Hepatocyte (in vitro differentiated cells): Measurements from ENCODE around the gene AMH. TPM values are rescaled to one million over a fixed set of nuclear protein-coding genes. Genes with fewer than 3 reads are reported as not detected.
A peak's percentile ranks its signal among the peaks of the same experiment; 100 is the strongest.

Experiments
- DNase-seq: peaks from one replicate; pipeline ENCODE4 v3.0.0-alpha.2; 2016; ENCODE audit warnings: low spot score
- H2AFZ ChIP-seq: fragments of 200-600 bp; sonication (generic); 2 replicates; pipeline ENCODE4 v1.6.0; 2016; ENCODE audit warnings: antibody characterized with exemption, mild to moderate bottlenecking
- H3K27ac ChIP-seq: fragments of 200-600 bp; sonication (generic); 2 replicates; pipeline ENCODE4 v1.5.1; 2016; ENCODE audit warnings: mild to moderate bottlenecking
- H3K27me3 ChIP-seq: fragments of 200-600 bp; sonication (generic); 2 replicates; pipeline ENCODE4 v1.6.1; 2016
- H3K36me3 ChIP-seq: fragments of 200-600 bp; sonication (generic); replicated peaks from 2 replicates; pipeline ENCODE4 v1.5.1; 2016; ENCODE audit warnings: low read depth; ENCODE audit not compliant: insufficient read depth
- H3K4me1 ChIP-seq: fragments of 200-600 bp; sonication (generic); 2 replicates; pipeline ENCODE4 v1.5.1; 2016; ENCODE audit warnings: mild to moderate bottlenecking, moderate library complexity; ENCODE audit not compliant: insufficient read depth
- H3K4me2 ChIP-seq: fragments of 200-600 bp; sonication (generic); 2 replicates; pipeline ENCODE4 v1.6.0; 2016
- H3K4me3 ChIP-seq: fragments of 200-600 bp; sonication (generic); 2 replicates; pipeline ENCODE4 v1.5.1; 2016; ENCODE audit warnings: mild to moderate bottlenecking
- H3K79me2 ChIP-seq: fragments of 200-600 bp; sonication (generic); 2 replicates; pipeline ENCODE4 v1.6.0; 2017; ENCODE audit warnings: mild to moderate bottlenecking
- H3K9me2 ChIP-seq: fragments of 200-600 bp; sonication (generic); replicated peaks from 2 replicates; pipeline ENCODE4 v1.6.0; 2017; ENCODE audit warnings: mild to moderate bottlenecking; ENCODE audit not compliant: insufficient read depth
- H3K9me3 ChIP-seq: fragments of 200-600 bp; sonication (generic); 2 replicates; pipeline ENCODE4 v1.5.1; 2016; ENCODE audit warnings: low read depth, mild to moderate bottlenecking
- H4K20me1 ChIP-seq: fragments of 200-600 bp; sonication (generic); 2 replicates; pipeline ENCODE4 v1.6.0; 2016; ENCODE audit warnings: mild to moderate bottlenecking; ENCODE audit not compliant: insufficient read depth, poor library complexity, severe bottlenecking
- CTCF ChIP-seq: fragments of 200-600 bp; sonication (generic); IDR thresholded peaks from 2 replicates; pipeline ENCODE4 v1.5.1; 2016; ENCODE audit warnings: antibody characterized with exemption, mild to moderate bottlenecking; ENCODE audit not compliant: poor library complexity
- EZH2 ChIP-seq: fragments of 200-600 bp; sonication (generic); IDR thresholded peaks from 2 replicates; pipeline ENCODE4 v1.6.1; 2016; ENCODE audit warnings: antibody characterized with exemption, mild to moderate bottlenecking, borderline replicate concordance
- EZH2phosphoT487 ChIP-seq: fragments of 200-600 bp; sonication (generic); IDR thresholded peaks from one replicate; pipeline ENCODE4 v1.6.1; 2018; ENCODE audit warnings: antibody characterized with exemption, mild to moderate bottlenecking, low read depth, moderate library complexity; ENCODE audit not compliant: unreplicated experiment, severe bottlenecking
- WGBS: methylation state at CpG from one replicate; pipeline ENCODE4 v1.1.6; 2016; ENCODE audit warnings: low lambda C conversion rate; ENCODE audit errors: missing lambda C conversion rate; 5-methylcytosine and 5-hydroxymethylcytosine counted together
- polyA plus RNA-seq: library from polyadenylated mRNA; unstranded; fragments of >200 nt; fragmentation: Nextera tagmentation; extraction: Ambion mirVana; gene quantifications from 2 replicates; pipeline ENCODE4 v1.2.1, GENCODE V29; 2016
- total RNA-seq: library from RNA; depleted of rRNA; stranded (reverse); fragments of >200 nt; gene quantifications from 2 replicates; pipeline ENCODE4 v1.2.3, GENCODE V29; 2014

AMH gene
- total and polyA plus RNA-seq, 2 experiments from 2014 or later, result 8.2 to 20.9 TPM

GRCh38 chr19:2242816-2243215, 6.3 kb upstream of the AMH start:
- TF ChIP-seq EZH2phosphoT487, result no peak
- no peak for TF ChIP-seq EZH2
- TF ChIP-seq CTCF, result no peak
- H3K4me3 ChIP-seq, result no peak overlapping the region
- no peaks in the 10 kb centered on the region for H3K27me3 ChIP-seq
- H3K9me2 ChIP-seq, result no peaks in the 10 kb centered on the region
- no peaks in the 10 kb centered on the region for H3K36me3 ChIP-seq
- peaks cover 54% of the 10 kb centered on the region for H4K20me1 ChIP-seq
- no peak for DNase-seq
- WGBS, result 97% methylated on average over 8 of the region's 8 CpGs
- H3K4me1 ChIP-seq, result peaks cover 59% of the 10 kb centered on the region
- H2AFZ ChIP-seq, result no peak overlapping the region
- H3K4me2 ChIP-seq, result peak overlapping the region; percentile 84
- H3K79me2 ChIP-seq, result peaks cover 76% of the 10 kb centered on the region
- peak overlapping the region; percentile 97 for H3K27ac ChIP-seq
- H3K9me3 ChIP-seq, result no peaks in the 10 kb centered on the region

DNA sequence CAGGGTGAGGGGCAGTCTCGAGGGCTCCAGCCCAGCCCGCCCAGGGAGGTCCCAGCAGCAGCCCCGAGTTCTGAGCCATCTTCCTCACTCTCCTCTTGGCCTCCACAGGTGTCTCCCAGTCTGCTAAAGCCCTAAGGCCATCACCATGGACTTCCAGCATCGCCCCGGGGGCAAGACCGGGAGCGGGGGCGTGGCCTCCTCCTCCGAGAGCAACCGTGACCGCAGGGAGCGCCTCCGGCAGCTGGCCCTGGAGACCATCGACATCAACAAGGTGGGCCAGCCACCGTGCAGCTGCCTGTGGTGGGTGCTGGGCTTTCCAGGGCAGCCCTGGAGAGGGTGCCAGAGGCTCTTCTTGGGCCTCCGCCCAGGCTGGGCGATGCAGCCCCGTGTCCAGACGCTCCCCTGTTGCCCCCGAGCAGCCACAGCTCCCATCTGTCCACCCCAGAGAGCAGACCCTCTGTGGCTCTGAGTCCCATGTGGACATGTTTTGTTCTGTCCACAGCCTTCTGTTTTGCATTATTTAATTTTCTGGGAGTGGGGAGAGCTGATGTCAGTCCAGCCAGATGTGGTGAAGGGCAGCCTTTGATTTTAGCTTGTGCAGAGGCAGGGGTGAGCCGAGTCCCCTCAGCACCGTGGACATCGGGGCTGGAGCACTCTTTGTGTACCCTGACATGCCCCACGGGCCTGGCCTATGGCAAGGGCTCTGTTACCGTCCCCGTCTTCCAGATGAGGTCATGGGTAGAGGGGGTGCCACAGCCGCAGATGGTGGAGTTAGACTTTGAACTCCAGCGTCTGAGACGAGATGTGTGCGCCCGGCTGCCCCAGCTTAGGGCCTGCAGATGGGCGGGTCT, 5.6 kb upstream of the AMH start:
- no peaks in the 10 kb centered on the region for H3K27me3 ChIP-seq
- H3K36me3 ChIP-seq, result no peaks in the 10 kb centered on the region
- no peak overlapping the region for H2AFZ ChIP-seq
- peak; percentile 77 for DNase-seq
- peaks cover 52% of the 10 kb centered on the region for H3K4me1 ChIP-seq
- 77% methylated on average over 31 of the region's 32 CpGs for WGBS
- H3K4me2 ChIP-seq, result peak overlapping the region; percentile 45
- H3K4me3 ChIP-seq, result no peak overlapping the region
- H3K9me3 ChIP-seq, result no peaks in the 10 kb centered on the region
- H3K27ac ChIP-seq, result peak overlapping the region; percentile 97
- H3K9me2 ChIP-seq, result no peaks in the 10 kb centered on the region
- TF ChIP-seq CTCF (no peak), EZH2phosphoT487 (no peak)
- peaks cover 69% of the 10 kb centered on the region for H3K79me2 ChIP-seq
- H4K20me1 ChIP-seq, result peaks cover 49% of the 10 kb centered on the region

- DNase-seq, result no peak
- Histone ChIP-seq H3K4me2 (no peak overlapping the region), H3K9me2 (no peaks in the 10 kb centered on the region), H3K79me2 (peaks cover 64% of the 10 kb centered on the region), H3K4me1 (peaks cover 46% of the 10 kb centered on the region), H3K36me3 (no peaks in the 10 kb centered on the region), H3K9me3 (no peaks in the 10 kb centered on the region), H3K27me3 (no peaks in the 10 kb centered on the region), H3K27ac (peak overlapping the region; percentile 97), H2AFZ (no peak overlapping the region), H4K20me1 (peaks cover 48% of the 10 kb centered on the region), H3K4me3 (no peak overlapping the region)
- WGBS, result 97% methylated on average over 12 of the region's 12 CpGs
- TF ChIP-seq CTCF (no peak), EZH2 (no peak), EZH2phosphoT487 (no peak)
Observed at GRCh38 chr19:2244125-2244411, 5.1 kb upstream of the AMH start.
